A673 (cell line): Measurements from ENCODE around the gene CNIH3. TPM values are rescaled to one million over a fixed set of nuclear protein-coding genes. Genes with fewer than 3 reads are reported as not detected.

Experiments used
- BruUV-seq: library from RNA; stranded (reverse); fragments of 400-500 nt; replicated peaks from 2 replicates; lab custom pipeline; 2021; lab: Mats Ljungman, UMichigan
- CTCF ChIA-PET: fragments of 300-600 bp; sonication (Branson Sonifier 250); formaldehyde crosslinking; loops from one replicate; lab custom pipeline; 2022; ENCODE audit warnings: antibody characterized with exemption; lab: Charles Lee
- POLR2A ChIA-PET: fragments of 300-600 bp; sonication (Branson Sonifier 250); formaldehyde crosslinking; loops from one replicate; lab custom pipeline; 2022; ENCODE audit warnings: antibody characterized with exemption; ENCODE audit not compliant: low non-redundant PET; lab: Charles Lee
- DNase-seq: peaks from one replicate; pipeline ENCODE4 v3.0.0-alpha.2; 2015; ENCODE audit warnings: low spot score
- H3K27ac ChIP-seq: fragments of 200-600 bp; sonication (generic); 2 replicates; pipeline ENCODE4 v1.5.1; 2016; ENCODE audit warnings: mixed run types, low read depth, mild to moderate bottlenecking, mixed read lengths, antibody characterized with exemption, low read length; ENCODE audit not compliant: poor library complexity, severe bottlenecking
- H3K27me3 ChIP-seq: fragments of 200-600 bp; sonication (generic); replicated peaks from 2 replicates; pipeline ENCODE4 v1.6.1; 2017; ENCODE audit warnings: mixed run types, low read depth, mild to moderate bottlenecking, mixed read lengths, antibody characterized with exemption, low read length; ENCODE audit not compliant: insufficient read depth, poor library complexity
- H3K36me3 ChIP-seq: fragments of 200-600 bp; sonication (generic); 2 replicates; pipeline ENCODE4 v1.6.1; 2016; ENCODE audit warnings: mixed run types, mild to moderate bottlenecking, mixed read lengths, antibody characterized with exemption, low read length; ENCODE audit not compliant: insufficient read depth, poor library complexity, severe bottlenecking
- H3K4me1 ChIP-seq: fragments of 200-600 bp; sonication (generic); 2 replicates; pipeline ENCODE4 v1.6.1; 2017; ENCODE audit warnings: mixed run types, mild to moderate bottlenecking, mixed read lengths, antibody characterized with exemption, low read length; ENCODE audit not compliant: insufficient read depth, poor library complexity, severe bottlenecking
- H3K4me3 ChIP-seq: fragments of 200-600 bp; sonication (generic); 2 replicates; pipeline ENCODE4 v1.5.1; 2016; ENCODE audit warnings: low read depth, mixed run types, mild to moderate bottlenecking, mixed read lengths, low read length; ENCODE audit not compliant: poor library complexity, severe bottlenecking
- H3K9me3 ChIP-seq: fragments of 200-600 bp; sonication (generic); 2 replicates; pipeline ENCODE4 v1.6.1; 2016; ENCODE audit warnings: mixed run types, low read depth, mild to moderate bottlenecking, mixed read lengths, antibody characterized with exemption, low read length; ENCODE audit not compliant: poor library complexity, severe bottlenecking
- EZH2 ChIP-seq: fragments of 200-600 bp; sonication (generic); IDR thresholded peaks from 2 replicates; pipeline ENCODE4 v1.6.1; 2017; ENCODE audit warnings: borderline replicate concordance, low read depth, mild to moderate bottlenecking, mixed read lengths, antibody characterized with exemption, low read length; ENCODE audit not compliant: poor library complexity, severe bottlenecking
- intact Hi-C: fragments of 100-400 bp; cut with micrococcal nuclease; formaldehyde crosslinking; loops from one replicate; pipeline ENCODE4 v1.10.0; 2022; ENCODE audit not compliant: unreplicated experiment
- total RNA-seq: library from RNA; stranded (reverse); gene quantifications from 2 replicates; pipeline ENCODE4 v1.2.3, GENCODE V29; 2021
- TF ChIP-seq, protein P1 (sequence below): fragments of 300-800, 200-600 bp; sonication (generic); conservative IDR thresholded peaks from 2 replicates; pipeline ENCODE4 v1.5.1; 2017; ENCODE audit warnings: low read depth, mild to moderate bottlenecking, antibody characterized with exemption, low read length, moderate library complexity, mixed read lengths

CNIH3 gene
- total RNA-seq, 1 experiment from 2014 or later, result 3.8 TPM

DNA sequence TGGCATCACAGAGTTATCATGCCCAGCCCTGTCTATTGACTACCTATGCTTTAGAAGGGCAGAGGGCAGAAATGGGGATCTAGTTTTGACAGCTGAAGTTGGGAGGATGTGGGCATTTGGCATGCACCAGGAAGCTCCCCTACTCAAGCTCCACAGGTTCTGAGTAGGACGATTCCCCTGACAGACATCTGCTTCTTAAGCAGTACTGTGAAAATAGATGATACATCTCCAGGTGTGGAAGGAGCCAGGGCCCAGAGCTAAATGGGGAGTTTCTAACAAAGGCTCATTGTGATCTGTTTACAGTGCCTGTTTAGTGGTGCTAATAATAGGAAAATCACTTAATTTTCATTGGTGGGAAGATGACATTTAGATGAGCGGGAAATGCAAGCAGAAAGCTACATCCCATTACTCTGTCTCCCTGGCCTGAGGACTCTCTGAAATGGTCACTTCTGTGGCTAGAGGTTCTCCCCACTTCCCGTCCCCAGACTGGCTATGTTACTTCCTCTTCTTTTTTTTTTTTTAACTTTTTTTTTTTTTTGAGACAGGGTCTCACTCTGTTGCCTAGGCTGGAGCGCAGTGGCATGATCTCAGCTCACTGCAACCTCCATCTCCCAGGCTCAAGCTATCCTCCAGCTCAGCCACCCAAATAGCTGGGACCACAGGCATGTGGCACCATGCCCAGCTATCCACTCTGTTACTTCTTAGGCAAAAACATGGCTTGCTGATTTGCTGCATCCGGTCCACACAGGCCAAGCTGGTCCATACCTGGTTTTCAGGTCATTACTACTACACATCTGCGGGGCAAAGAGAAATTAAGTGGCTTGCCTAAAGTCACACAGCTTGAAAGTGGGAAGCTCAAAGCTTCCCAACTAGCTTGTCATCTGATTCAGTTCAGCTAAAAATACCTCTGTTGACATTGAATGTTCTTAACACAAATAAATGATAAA lies 23.2 kb upstream of the CNIH3 start:
- no peaks in the 10 kb centered on the region for H3K27me3 ChIP-seq
- intact Hi-C loops, result no loop called here
- H3K4me1 ChIP-seq, result no peaks in the 10 kb centered on the region
- BruUV-seq, result no TSS peak
- no peaks in the 10 kb centered on the region for H3K36me3 ChIP-seq
- no peak overlapping the region for H3K4me3 ChIP-seq
- H3K9me3 ChIP-seq, result no peaks in the 10 kb centered on the region
- CTCF ChIA-PET, result interaction anchor here (0.5 kb wide), 1 partner anchor 81 kb away, joined by 3 read pairs; no protein-coding TSS in a partner anchor
- H3K27ac ChIP-seq, result no peak overlapping the region
- no peak for TF ChIP-seq EZH2
- TF ChIP-seq, protein P1, sequence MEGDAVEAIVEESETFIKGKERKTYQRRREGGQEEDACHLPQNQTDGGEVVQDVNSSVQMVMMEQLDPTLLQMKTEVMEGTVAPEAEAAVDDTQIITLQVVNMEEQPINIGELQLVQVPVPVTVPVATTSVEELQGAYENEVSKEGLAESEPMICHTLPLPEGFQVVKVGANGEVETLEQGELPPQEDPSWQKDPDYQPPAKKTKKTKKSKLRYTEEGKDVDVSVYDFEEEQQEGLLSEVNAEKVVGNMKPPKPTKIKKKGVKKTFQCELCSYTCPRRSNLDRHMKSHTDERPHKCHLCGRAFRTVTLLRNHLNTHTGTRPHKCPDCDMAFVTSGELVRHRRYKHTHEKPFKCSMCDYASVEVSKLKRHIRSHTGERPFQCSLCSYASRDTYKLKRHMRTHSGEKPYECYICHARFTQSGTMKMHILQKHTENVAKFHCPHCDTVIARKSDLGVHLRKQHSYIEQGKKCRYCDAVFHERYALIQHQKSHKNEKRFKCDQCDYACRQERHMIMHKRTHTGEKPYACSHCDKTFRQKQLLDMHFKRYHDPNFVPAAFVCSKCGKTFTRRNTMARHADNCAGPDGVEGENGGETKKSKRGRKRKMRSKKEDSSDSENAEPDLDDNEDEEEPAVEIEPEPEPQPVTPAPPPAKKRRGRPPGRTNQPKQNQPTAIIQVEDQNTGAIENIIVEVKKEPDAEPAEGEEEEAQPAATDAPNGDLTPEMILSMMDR, result no peak
- POLR2A ChIA-PET, result interaction anchor here (0.6 to 0.7 kb wide), 2 partner anchors 24 to 1569 kb away, joined by 3 to 5 read pairs; no protein-coding TSS in a partner anchor
- DNase-seq, result peak; percentile 8

- POLR2A ChIA-PET, result no interaction called here
- BruUV-seq, result no TSS peak
- Histone ChIP-seq H3K9me3 (no peaks in the 10 kb centered on the region), H3K4me1 (no peaks in the 10 kb centered on the region), H3K27ac (no peak overlapping the region), H3K27me3 (no peaks in the 10 kb centered on the region), H3K4me3 (no peak overlapping the region), H3K36me3 (no peaks in the 10 kb centered on the region)
- no peak for DNase-seq
- TF ChIP-seq, protein P1, result no peak
- no peak for TF ChIP-seq EZH2
- intact Hi-C loops, result no loop called here
- CTCF ChIA-PET, result no interaction called here
Measured at GRCh38 chr1:224594360-224594759, 21.8 kb upstream of the CNIH3 start.

- intact Hi-C loops, result no loop called here
- TF ChIP-seq EZH2, result no peak
- TF ChIP-seq, protein P1, result no peak
- no peak for DNase-seq
- Histone ChIP-seq H3K4me1 (no peaks in the 10 kb centered on the region), H3K4me3 (no peak overlapping the region), H3K9me3 (no peaks in the 10 kb centered on the region), H3K36me3 (no peaks in the 10 kb centered on the region), H3K27me3 (no peaks in the 10 kb centered on the region), H3K27ac (no peak overlapping the region)
- CTCF ChIA-PET, result no interaction called here
- BruUV-seq, result no TSS peak
- POLR2A ChIA-PET, result no interaction called here
Measured at GRCh38 chr1:224594851-224595250, 21.3 kb upstream of the CNIH3 start.
